ENCODE data around the gene PPDPF.
"Not testable (repeated sequence)": the region's sequence is repeated elsewhere in the genome, so short reads cannot be mapped to it uniquely, and the experiment has no call there.

PPDPF gene

DNA sequence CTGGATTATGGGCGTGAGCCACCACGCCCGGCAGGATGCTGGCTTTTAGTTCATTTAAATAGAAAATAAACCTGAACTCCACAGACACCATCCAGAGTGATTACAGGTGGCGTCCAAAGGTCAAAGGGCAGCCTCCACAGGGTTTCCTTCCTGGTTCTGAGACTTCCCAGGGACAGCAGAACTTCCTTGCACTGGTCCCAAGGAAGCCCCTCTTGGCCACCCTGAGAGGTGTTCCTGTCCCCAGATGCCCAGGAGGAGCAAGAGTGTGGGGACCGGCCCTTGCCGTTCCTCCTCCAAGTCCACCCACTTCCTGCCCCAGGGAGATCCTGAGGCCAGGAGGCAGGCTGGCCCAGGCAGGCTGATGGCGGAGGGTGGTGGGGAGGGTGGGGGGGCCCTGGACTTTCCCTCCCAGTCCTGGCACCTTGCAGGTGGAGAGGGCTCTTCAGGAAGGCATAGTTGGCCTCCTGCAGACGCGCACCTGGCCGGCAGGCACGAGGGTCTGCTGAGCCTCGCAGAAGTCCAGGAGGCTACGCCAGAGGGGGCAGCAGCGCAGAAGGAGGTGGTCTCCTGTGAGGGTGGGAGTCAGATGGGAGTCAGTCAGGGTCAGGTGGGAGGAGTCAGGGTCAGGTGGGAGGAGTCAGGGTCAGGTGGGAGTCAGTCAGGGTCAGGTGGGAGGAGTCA is 38.4 kb downstream of the PPDPF start:
- Histone ChIP-seq H3K36me3 (ENCODE audit: insufficient read depth, low read length) (no peaks in the 10 kb centered on the region), H3K9me3 (ENCODE audit: control insufficient read depth, insufficient read depth, low read length) (no peaks in the 10 kb centered on the region), H3K4me1 (ENCODE audit: insufficient read depth, low read length) (no peaks in the 10 kb centered on the region), H3K9ac (ENCODE audit: low read depth, low read length) (no peak overlapping the region)

DNA sequence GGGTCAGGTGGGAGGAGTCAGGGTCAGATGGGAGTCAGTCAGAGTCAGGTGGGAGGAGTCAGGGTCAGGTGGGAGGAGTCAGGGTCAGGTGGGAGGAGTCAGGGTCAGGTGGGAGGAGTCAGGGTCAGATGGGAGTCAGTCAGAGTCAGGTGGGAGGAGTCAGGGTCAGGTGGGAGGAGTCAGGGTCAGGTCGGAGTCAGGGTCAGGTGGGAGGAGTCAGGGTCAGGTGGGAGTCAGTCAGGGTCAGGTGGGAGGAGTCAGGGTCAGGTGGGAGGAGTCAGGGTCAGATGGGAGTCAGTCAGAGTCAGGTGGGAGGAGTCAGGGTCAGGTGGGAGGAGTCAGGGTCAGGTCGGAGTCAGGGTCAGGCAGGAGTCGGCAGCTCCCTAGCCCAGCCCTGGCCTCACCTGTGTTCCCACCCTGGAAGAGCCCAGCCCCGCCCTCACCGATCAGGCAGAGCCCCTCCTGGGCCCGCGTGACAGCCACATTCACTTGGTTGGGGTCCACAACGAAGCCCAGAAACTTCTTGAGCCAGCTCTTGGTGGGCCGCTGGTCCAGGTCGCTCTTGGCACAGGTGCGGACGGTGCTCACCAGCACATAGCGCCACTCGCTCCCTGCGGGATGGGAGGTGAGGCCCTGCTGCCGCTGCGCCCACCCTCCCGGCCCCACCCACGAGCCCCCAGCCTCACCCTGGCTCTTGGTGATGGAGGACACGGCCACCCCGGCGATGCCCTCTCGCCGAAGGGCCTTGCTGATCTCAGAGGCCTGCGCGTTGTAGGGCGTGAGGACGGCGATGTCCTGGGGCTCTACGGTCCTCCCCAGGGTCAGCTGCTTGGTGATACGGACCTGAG is 39.1 kb downstream of the PPDPF start:
- H3K9me3 ChIP-seq (ENCODE audit: control insufficient read depth, insufficient read depth, low read length); H3K9ac ChIP-seq (ENCODE audit: low read depth, low read length); H3K36me3 ChIP-seq (ENCODE audit: insufficient read depth, low read length); H3K4me1 ChIP-seq (ENCODE audit: insufficient read depth, low read length): not testable (repeated sequence)

- Histone ChIP-seq H3K9me3 (ENCODE audit: control insufficient read depth, insufficient read depth, low read length) (no peaks in the 10 kb centered on the region), H3K9ac (ENCODE audit: low read depth, low read length) (no peak overlapping the region), H3K36me3 (ENCODE audit: insufficient read depth, low read length) (no peaks in the 10 kb centered on the region), H3K4me1 (ENCODE audit: insufficient read depth, low read length) (no peaks in the 10 kb centered on the region)
Measured at GRCh38 chr20:63560333-63560805, 39.8 kb downstream of the PPDPF start.

DNA sequence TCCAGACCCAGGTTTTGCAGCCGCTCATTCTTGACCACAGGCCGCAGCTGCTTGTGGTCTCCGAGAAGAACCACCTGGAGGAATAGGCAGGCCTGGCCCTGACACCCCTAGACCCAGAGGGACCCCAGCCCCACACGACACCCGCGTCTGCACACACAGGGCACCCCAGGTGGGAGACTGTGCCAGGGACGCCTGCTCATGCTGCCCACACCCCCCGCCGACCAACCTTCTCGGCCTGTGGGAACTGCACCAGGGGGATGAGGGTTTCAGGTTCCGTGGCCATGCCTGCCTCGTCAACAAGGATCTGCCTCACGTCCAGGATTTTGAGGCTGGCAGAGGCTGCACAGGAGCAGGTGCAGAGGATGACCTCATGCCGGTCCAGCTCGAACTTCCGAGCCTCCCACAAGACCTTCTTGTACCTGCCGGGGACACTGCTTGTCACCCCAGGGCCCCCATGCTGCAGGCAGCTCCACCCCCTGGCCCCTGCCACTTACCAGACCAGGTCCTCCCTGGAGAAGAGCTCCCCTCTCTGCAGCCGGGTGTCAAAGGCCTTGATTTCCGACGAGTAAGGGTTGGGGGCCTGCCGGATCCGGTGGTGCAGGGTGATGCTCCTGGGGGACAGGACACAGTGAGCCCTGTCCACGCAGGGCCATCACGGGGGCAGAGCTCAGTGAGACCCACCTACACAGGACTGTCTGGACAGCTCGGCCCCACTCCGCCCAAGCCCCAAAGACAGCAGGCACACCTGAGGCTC is 40.5 kb downstream of the PPDPF start:
- Histone ChIP-seq H3K9ac (ENCODE audit: low read depth, low read length) (no peak overlapping the region), H3K9me3 (ENCODE audit: control insufficient read depth, insufficient read depth, low read length) (no peaks in the 10 kb centered on the region), H3K4me1 (ENCODE audit: insufficient read depth, low read length) (no peaks in the 10 kb centered on the region), H3K36me3 (ENCODE audit: insufficient read depth, low read length) (no peaks in the 10 kb centered on the region)

- no peak overlapping the region for H3K9ac ChIP-seq (ENCODE audit: low read depth, low read length)
- no peaks in the 10 kb centered on the region for H3K36me3 ChIP-seq (ENCODE audit: insufficient read depth, low read length)
- no peaks in the 10 kb centered on the region for H3K4me1 ChIP-seq (ENCODE audit: insufficient read depth, low read length)
- H3K9me3 ChIP-seq (ENCODE audit: control insufficient read depth, insufficient read depth, low read length) = no peaks in the 10 kb centered on the region
Measured at GRCh38 chr20:63561624-63562396, 41.2 kb downstream of the PPDPF start.

DNA sequence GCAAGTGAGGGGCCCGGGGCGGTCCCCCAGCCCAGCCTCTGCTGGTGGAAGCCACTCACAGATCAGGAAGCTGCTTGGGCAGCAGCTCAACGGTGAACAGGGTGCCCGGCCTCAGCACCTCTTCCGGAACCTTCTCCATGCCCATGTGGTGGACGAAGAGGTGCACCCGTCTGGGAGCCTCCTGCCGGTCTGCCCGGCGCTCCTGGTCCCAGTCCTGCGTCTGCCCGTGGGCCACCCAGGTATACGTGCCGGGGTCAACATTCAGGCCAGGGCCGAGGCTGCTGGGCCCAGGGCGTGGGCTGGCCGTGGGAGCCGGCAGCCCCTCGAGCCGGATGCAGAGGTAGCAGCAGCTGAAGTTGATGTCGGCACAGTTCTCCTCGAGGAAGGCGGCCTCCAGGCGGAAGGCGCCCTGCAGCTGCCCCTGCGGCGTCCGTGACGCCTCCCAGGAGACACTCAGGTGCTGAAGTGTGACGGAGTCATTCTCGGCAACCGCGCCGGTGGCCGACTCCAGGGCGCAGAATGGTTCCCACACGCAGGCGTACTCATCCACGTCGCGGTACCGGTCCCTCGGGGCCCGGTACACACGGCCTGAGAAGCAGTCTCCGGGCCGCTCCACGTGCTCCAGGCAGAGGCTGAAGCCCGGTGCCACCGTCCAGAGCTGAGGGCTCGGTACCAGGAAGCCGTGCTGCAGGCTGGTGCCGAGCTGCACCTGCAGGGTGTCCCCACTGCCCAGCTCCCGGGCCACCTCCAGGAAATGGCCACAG is 42.1 kb downstream of the PPDPF start:
- Histone ChIP-seq H3K9ac (ENCODE audit: low read depth, low read length) (no peak overlapping the region), H3K36me3 (ENCODE audit: insufficient read depth, low read length) (no peaks in the 10 kb centered on the region)

GRCh38 chr20:63563225-63563935 is 42.8 kb downstream of the PPDPF start:
- no peak overlapping the region for H3K9ac ChIP-seq (ENCODE audit: low read depth, low read length)
- H3K4me1 ChIP-seq (ENCODE audit: insufficient read depth, low read length) = no peaks in the 10 kb centered on the region
- no peaks in the 10 kb centered on the region for H3K9me3 ChIP-seq (ENCODE audit: control insufficient read depth, insufficient read depth, low read length)
- no peaks in the 10 kb centered on the region for H3K36me3 ChIP-seq (ENCODE audit: insufficient read depth, low read length)

More for the DNA sequence above, 42.1 kb downstream of the PPDPF start:
- Histone ChIP-seq H3K4me1 (ENCODE audit: insufficient read depth, low read length) (no peaks in the 10 kb centered on the region), H3K9me3 (ENCODE audit: control insufficient read depth, insufficient read depth, low read length) (no peaks in the 10 kb centered on the region)

GRCh38 chr20:63564036-63564810 is 43.7 kb downstream of the PPDPF start:
- Histone ChIP-seq H3K9me3 (ENCODE audit: control insufficient read depth, insufficient read depth, low read length) (no peaks in the 10 kb centered on the region), H3K9ac (ENCODE audit: low read depth, low read length) (no peak overlapping the region), H3K36me3 (ENCODE audit: insufficient read depth, low read length) (no peaks in the 10 kb centered on the region), H3K4me1 (ENCODE audit: insufficient read depth, low read length) (no peaks in the 10 kb centered on the region)

DNA sequence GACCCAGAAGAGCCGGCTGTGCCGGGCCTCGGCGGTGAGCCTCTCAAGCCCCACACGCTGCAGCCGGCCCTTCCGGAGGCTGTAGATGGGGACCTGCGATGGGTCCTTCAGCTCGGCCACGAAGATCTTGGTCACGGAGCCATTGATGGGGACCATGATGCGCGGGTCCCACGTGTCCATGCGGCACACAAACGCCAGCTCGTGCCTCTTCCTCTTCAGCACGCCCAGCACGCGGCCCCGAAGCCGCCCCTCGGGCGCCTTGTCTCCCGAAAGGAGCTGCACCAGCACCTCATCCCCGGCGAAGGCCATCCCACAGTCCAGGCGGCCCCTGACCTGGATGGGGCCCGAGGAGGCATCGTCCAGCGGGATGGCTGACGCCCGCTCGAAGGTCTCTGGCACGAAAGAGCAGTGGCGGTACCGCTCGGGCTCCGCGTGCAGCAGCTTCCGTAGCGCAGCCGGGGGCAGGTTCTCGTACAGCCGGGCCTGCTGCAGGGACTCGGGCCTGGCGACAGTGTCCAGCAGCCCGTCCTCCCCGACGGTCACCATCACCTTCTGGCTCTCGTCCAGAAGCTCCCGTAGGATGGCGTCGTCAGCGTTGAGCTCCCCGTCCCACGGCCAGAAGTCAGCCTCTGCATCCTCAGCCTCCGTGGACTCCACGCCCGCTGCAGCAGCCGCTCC is 44.6 kb downstream of the PPDPF start:
- H3K4me1 ChIP-seq (ENCODE audit: insufficient read depth, low read length) = no peaks in the 10 kb centered on the region
- no peaks in the 10 kb centered on the region for H3K9me3 ChIP-seq (ENCODE audit: control insufficient read depth, insufficient read depth, low read length)
- no peak overlapping the region for H3K9ac ChIP-seq (ENCODE audit: low read depth, low read length)
- no peaks in the 10 kb centered on the region for H3K36me3 ChIP-seq (ENCODE audit: insufficient read depth, low read length)

DNA sequence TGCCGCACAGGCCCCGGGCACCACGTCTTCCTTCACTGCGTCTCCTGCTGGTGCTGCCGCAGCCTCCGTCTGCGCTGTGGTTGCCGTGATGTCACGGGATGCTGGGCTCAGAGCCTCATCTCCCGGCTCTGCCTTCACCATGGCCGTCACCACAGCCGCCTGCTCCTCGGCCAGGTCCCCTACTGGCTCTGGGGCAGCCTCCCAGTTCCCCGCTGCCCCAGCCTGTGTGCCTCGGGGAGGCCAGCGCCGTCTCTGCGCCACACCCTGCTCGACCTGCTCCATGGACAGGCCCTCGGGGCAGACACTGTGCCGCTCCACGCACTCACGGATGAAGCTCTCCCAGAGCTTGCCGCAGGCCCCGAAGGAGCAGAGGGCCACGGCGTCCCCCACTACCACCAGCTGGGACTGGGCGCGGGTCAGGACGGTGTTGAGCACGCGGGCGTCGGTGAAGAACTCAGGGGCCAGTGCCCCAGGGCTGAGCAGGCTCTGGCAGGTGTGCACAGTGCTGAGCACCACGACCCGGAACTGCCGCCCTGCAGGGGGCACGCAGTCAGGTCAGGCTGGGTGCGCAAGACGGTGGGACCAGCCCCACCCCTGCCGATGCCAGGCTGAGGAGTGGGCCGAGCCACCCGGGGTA is 45.3 kb downstream of the PPDPF start:
- no peaks in the 10 kb centered on the region for H3K36me3 ChIP-seq (ENCODE audit: insufficient read depth, low read length)
- no peak overlapping the region for H3K9ac ChIP-seq (ENCODE audit: low read depth, low read length)
- no peaks in the 10 kb centered on the region for H3K4me1 ChIP-seq (ENCODE audit: insufficient read depth, low read length)

DNA sequence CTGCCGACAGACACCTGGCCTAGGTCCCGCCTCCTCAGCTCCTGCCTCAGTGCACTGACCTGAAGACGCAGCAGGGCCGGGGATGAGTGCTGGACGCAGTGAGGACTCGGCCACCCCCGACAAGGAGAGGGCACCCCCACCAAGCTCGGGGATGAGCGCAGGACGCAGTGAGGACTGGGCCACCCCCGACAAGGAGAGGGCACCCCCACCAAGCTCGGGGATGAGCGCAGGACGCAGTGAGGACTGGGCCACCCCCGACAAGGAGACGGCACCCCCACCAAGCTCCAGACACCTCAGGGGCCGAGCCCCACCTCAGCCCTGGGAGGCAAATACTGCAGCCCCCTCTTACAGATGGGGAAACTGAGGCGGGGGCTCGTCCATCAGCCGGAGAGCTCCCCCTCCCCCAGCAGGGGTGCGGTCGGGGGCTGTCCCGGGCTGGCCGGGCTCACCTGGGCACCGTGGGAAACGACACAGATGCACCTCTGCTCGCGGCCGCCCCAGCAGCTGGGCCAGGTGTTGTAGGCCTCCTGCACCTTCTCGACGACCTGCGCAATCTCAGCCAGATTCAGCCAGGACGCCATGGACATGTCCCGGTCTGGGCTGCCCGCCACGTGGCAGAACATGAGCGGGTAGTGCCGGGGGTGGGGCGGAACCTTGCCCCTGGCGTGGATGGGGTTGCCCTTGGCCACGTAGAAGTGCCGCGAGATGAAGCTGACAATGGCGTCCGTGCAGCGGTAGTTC is 46.0 kb downstream of the PPDPF start:
- Histone ChIP-seq H3K4me1 (ENCODE audit: insufficient read depth, low read length) (no peaks in the 10 kb centered on the region), H3K9me3 (ENCODE audit: control insufficient read depth, insufficient read depth, low read length) (no peaks in the 10 kb centered on the region), H3K36me3 (ENCODE audit: insufficient read depth, low read length) (no peaks in the 10 kb centered on the region), H3K9ac (ENCODE audit: low read depth, low read length) (no peak overlapping the region)

More for the DNA sequence above, 45.3 kb downstream of the PPDPF start:
- H3K9me3 ChIP-seq (ENCODE audit: control insufficient read depth, insufficient read depth, low read length) = no peaks in the 10 kb centered on the region
